Erythroblast (primary cell): ENCODE measurements around the gene PML.
"Not testable (repeated sequence)": the region's sequence is repeated elsewhere in the genome, so short reads cannot be mapped to it uniquely, and the experiment has no call there.

Experiments used
- GATA1 ChIP-seq: IDR thresholded peaks from 2 replicates; pipeline ENCODE4 v1.6.1; 2011; ENCODE audit warnings: low read depth, mild to moderate bottlenecking, control low read depth, low read length, moderate library complexity
- POLR2A ChIP-seq: IDR thresholded peaks from 2 replicates; pipeline ENCODE4 v1.6.1; 2011; ENCODE audit warnings: mild to moderate bottlenecking, low read length

DNA sequence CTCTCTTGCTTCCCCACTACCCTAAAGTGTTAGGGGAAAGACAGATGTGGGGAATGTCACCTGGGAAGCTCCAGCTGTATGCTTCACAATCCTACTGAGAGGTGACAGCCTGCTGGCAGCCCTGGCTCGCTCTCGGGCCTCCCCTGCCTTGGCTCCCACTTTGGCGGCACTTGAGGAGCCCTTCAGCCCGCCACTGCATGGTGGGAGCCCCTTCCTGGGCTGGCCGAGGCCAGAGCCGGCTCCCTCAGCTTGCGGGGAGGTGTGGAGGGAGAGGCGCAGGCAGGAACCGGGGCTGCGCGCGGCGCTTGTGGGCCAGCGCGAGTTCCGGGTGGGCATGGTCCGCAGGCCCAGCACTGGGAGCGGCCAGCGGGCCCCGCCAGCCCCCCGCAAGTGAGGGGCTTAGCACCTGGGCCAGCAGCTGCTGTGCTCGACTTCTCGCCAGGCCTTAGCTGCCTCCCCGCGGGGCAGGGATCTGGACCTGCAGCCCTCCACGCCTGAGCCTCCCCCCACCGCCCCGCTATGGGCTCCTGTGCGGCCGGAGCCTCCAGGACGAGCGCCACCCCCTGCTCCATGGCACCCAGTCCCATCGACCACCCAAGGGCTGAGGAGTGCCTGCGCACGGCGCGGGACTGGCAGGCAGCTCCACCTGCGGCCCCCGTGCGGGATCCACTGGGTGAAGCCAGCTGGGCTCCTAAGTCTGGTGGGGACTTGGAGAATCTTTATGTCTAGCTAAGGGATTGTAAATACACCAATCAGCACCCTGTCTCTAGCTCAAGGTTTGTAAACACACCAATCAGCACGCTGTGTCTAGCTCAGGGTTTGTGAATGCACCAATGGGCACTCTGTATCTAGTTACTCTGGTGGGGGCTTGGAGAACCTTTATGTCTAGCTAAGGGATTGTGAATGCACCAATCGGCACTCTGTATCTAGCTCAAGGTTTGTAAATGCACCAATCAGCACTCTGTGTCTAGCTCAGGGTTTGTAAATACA lies 58.0 kb downstream of the PML start:
- TF ChIP-seq POLR2A, GATA1: not testable (repeated sequence)
